Measurements from ENCODE around the gene RHOF. TPM values are rescaled to one million over a fixed set of nuclear protein-coding genes. Genes with fewer than 3 reads are reported as not detected.
A peak's percentile ranks its signal among the peaks of the same experiment; 100 is the strongest.

RHOF gene
- total and polyA plus RNA-seq, 7 experiments from 2014 or later: 69.2 to 164 (median 123) TPM

DNA sequence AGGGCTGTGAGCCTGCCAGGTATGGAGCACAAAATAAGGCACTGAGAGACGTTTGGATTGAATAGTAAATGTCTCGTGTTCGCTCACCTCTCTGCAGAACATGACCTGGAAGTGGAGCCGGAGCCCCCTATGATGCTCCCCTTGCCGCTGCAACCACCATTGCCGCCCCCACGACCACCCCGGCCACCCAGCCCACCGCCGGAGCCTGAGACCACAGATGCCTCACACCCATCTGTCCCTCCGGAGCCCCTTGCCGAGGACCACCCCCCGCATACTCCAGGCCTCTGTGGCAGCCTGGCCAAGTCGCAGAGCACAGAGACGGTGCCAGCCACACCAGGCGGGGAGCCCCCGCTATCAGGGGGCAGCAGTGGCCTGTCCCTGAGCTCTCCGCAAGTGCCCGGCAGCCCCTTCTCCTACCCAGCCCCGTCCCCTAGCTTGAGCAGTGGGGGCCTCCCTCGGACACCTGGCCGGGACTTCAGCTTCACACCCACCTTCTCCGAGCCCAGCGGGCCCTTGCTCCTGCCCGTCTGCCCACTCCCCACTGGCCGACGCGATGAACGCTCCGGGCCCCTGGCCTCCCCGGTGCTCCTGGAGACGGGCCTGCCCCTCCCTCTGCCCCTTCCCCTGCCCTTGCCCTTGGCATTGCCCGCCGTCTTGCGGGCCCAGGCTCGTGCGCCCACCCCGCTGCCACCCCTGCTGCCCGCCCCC lies 29.1 kb upstream of the RHOF start:
- no peak overlapping the region for H3K4me3 ChIP-seq (ENCODE audit: low read length)
- ChIA-PET CTCF (no interaction called here), POLR2A (interaction anchor here (0.7 to 1.2 kb wide), 2 partner anchors 19 to 28 kb away, joined by 3 read pairs; partner anchors contain the start of gene SETD1B)
- DNase-seq (peak in 1 of 9 donors; percentile 7), ATAC-seq (no peak)
- no peak overlapping the region for H3K4me3 Mint-ChIP-seq
- peaks cover 4 to 24% (median 8%) of the 10 kb centered on the region in 5 donors for H3K36me3 Mint-ChIP-seq
- H3K9me3 Mint-ChIP-seq: peaks cover 0 to 4% (median 0%) of the 10 kb centered on the region in 11 donors
- H3K27me3 ChIP-seq (ENCODE audit: control insufficient read depth in 2 of 2, insufficient read depth in 2 of 2, low read length in 2 of 2): no peaks in the 10 kb centered on the region
- peak overlapping the region in 1 of 9 donors; percentile 65 for H3K27ac Mint-ChIP-seq
- H3K4me1 ChIP-seq (ENCODE audit: control insufficient read depth in 2 of 2, insufficient read depth in 2 of 2, low read length in 2 of 2): no peaks in the 10 kb centered on the region
- H3K4me1 Mint-ChIP-seq: peaks cover 0 to 9% (median 0%) of the 10 kb centered on the region in 7 donors
- H3K36me3 ChIP-seq (ENCODE audit: control insufficient read depth in 2 of 3, insufficient read depth in 3 of 3, low read length in 3 of 3): peaks cover 11 to 89% (median 23%) of the 10 kb centered on the region in 3 experiments
- intact Hi-C loops (cut with micrococcal nuclease): no loop called here
- H3K27me3 Mint-ChIP-seq: no peaks in the 10 kb centered on the region
- no peaks in the 10 kb centered on the region for H3K9me3 ChIP-seq (ENCODE audit: control insufficient read depth in 2 of 3, low read length in 3 of 3)
- H3K27ac ChIP-seq (ENCODE audit: low read depth, low read length): no peak overlapping the region

- peaks cover 0 to 2% (median 0%) of the 10 kb centered on the region in 11 donors for H3K9me3 Mint-ChIP-seq
- no peaks in the 10 kb centered on the region for H3K27me3 Mint-ChIP-seq
- ChIA-PET CTCF (interaction anchor here (1.4 kb wide), 1 partner anchor 25 kb away, joined by 6 read pairs; no protein-coding TSS in a partner anchor), POLR2A (interaction anchor here (1.0 to 2.0 kb wide), 5 partner anchors 8 to 26 kb away, joined by 3 to 9 read pairs (median 4); partner anchors contain the start of gene SETD1B)
- Histone ChIP-seq H3K27ac (ENCODE audit: low read depth, low read length) (no peak overlapping the region), H3K4me3 (ENCODE audit: low read length) (no peak overlapping the region), H3K27me3 (ENCODE audit: control insufficient read depth in 2 of 2, insufficient read depth in 2 of 2, low read length in 2 of 2) (no peaks in the 10 kb centered on the region), H3K9me3 (ENCODE audit: control insufficient read depth in 2 of 3, low read length in 3 of 3) (no peaks in the 10 kb centered on the region), H3K4me1 (ENCODE audit: control insufficient read depth in 2 of 2, insufficient read depth in 2 of 2, low read length in 2 of 2) (no peaks in the 10 kb centered on the region), H3K36me3 (ENCODE audit: control insufficient read depth in 2 of 3, insufficient read depth in 3 of 3, low read length in 3 of 3) (peaks cover 12 to 92% (median 35%) of the 10 kb centered on the region in 3 experiments)
- H3K36me3 Mint-ChIP-seq: peaks cover 4 to 26% (median 11%) of the 10 kb centered on the region in 5 donors
- H3K27ac Mint-ChIP-seq: no peak overlapping the region
- intact Hi-C loops (cut with micrococcal nuclease): no loop called here
- DNase-seq (no peak), ATAC-seq (no peak)
- H3K4me3 Mint-ChIP-seq: no peak overlapping the region
- peaks cover 3 to 15% (median 11%) of the 10 kb centered on the region in 7 donors for H3K4me1 Mint-ChIP-seq
These were observed 26.6 kb upstream of the RHOF start for GRCh38 chr12:121820056-121820455.

DNA sequence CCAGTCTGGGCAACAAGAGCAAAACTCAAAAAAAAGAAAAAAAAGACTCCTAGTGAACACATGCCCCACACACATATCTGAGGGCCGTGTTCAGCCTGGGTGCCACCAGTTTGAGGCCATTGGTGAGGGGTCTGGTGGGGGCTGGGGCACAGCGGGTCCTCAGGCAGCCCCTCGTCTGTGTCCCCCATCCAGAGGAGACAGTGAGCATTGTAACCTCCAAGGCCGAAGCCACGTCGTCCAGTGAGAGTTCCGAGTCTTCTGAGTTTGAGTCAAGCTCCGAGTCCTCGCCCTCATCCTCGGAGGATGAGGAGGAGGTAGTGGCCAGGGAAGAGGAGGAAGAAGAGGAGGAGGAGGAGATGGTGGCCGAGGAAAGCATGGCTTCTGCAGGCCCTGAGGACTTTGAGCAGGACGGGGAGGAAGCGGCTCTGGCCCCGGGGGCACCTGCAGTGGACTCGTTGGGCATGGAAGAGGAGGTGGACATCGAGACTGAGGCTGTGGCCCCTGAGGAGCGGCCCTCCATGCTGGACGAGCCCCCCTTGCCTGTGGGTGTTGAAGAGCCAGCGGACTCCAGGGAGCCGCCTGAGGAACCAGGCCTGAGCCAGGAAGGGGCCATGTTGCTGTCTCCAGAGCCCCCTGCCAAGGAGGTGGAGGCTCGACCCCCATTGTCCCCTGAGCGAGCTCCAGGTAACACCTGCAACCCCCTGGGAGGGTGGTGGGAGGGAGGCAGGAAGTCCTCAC lies 25.9 kb upstream of the RHOF start:
- ChIA-PET CTCF (no interaction called here), POLR2A (interaction anchor here (0.5 to 2.0 kb wide), 5 partner anchors 9 to 274 kb away, joined by 3 to 7 read pairs (median 3); partner anchors contain the start of gene SETD1B)
- Histone ChIP-seq H3K4me3 (ENCODE audit: low read length) (no peak overlapping the region), H3K36me3 (ENCODE audit: control insufficient read depth in 2 of 3, insufficient read depth in 3 of 3, low read length in 3 of 3) (peaks cover 12 to 92% (median 42%) of the 10 kb centered on the region in 3 experiments), H3K27me3 (ENCODE audit: control insufficient read depth in 2 of 2, insufficient read depth in 2 of 2, low read length in 2 of 2) (no peaks in the 10 kb centered on the region), H3K9me3 (ENCODE audit: control insufficient read depth in 2 of 3, low read length in 3 of 3) (no peaks in the 10 kb centered on the region), H3K4me1 (ENCODE audit: control insufficient read depth in 2 of 2, insufficient read depth in 2 of 2, low read length in 2 of 2) (no peaks in the 10 kb centered on the region), H3K27ac (ENCODE audit: low read depth, low read length) (no peak overlapping the region)
- intact Hi-C loops (cut with micrococcal nuclease): no loop called here
- Mint-ChIP-seq H3K27ac (peak overlapping the region in 1 of 9 donors; percentile 78), H3K4me1 (peaks cover 3 to 15% (median 11%) of the 10 kb centered on the region in 7 donors), H3K36me3 (peaks cover 4 to 26% (median 11%) of the 10 kb centered on the region in 5 donors), H3K4me3 (no peak overlapping the region), H3K9me3 (peaks cover 0 to 2% (median 0%) of the 10 kb centered on the region in 11 donors), H3K27me3 (no peaks in the 10 kb centered on the region)
- DNase-seq (no peak), ATAC-seq (no peak)

- no peak for DNase-seq
- ATAC-seq: no peak
These were observed 24.2 kb upstream of the RHOF start for GRCh38 chr12:121817648-121818043.

DNA sequence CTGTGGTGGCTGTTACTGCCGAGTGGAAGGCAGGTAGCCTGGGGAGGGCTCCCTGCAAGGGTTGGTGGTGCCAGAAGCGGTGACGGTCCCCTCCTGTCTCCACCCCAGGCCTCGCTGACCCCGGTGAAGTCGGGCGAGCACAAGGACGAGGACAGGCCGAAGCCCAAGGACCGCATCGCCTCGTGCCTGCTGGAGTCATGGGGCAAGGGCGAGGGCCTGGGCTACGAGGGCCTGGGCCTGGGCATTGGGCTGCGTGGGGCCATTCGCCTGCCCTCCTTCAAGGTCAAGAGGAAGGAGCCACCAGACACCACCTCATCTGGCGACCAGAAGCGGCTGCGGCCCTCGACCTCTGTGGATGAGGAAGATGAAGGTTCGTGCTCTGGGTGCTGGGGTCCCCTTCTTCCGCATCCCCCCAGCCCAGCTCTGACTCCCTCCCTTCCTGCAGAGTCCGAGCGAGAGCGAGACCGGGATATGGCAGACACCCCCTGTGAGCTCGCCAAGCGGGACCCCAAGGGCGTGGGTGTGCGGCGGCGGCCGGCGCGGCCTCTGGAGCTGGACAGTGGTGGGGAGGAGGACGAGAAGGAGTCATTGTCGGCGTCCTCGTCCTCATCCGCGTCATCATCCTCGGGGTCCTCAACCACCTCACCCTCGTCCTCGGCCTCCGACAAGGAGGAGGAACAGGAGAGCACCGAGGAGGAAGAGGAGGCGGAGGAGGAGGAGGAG lies 23.6 kb upstream of the RHOF start:
- POLR2A ChIA-PET: interaction anchor here (2.5 to 4.0 kb wide), 2 partner anchors 11 to 20 kb away, joined by 17 to 40 read pairs; no protein-coding TSS in a partner anchor
- H3K36me3 Mint-ChIP-seq: peaks cover 4 to 32% (median 17%) of the 10 kb centered on the region in 5 donors
- Histone ChIP-seq H3K4me1 (ENCODE audit: control insufficient read depth in 2 of 2, insufficient read depth in 2 of 2, low read length in 2 of 2) (peaks cover 13 to 15% of the 10 kb centered on the region in 2 donors), H3K36me3 (ENCODE audit: control insufficient read depth in 2 of 3, insufficient read depth in 3 of 3, low read length in 3 of 3) (peaks cover 12 to 85% (median 32%) of the 10 kb centered on the region in 3 experiments), H3K27me3 (ENCODE audit: control insufficient read depth in 2 of 2, insufficient read depth in 2 of 2, low read length in 2 of 2) (no peaks in the 10 kb centered on the region), H3K9me3 (ENCODE audit: control insufficient read depth in 2 of 3, low read length in 3 of 3) (no peaks in the 10 kb centered on the region), H3K4me3 (ENCODE audit: low read length) (no peak overlapping the region), H3K27ac (ENCODE audit: low read depth, low read length) (no peak overlapping the region)
- H3K9me3 Mint-ChIP-seq: peaks cover 0 to 4% (median 0%) of the 10 kb centered on the region in 11 donors
- peak overlapping the region in 1 of 10 donors; percentile 44 for H3K4me3 Mint-ChIP-seq
- intact Hi-C loops (cut with micrococcal nuclease): no loop called here
- peak overlapping the region in 4 of 9 donors; percentile 46 to 84 (median 65) for H3K27ac Mint-ChIP-seq
- peaks cover 17 to 32% (median 24%) of the 10 kb centered on the region in 7 donors for H3K4me1 Mint-ChIP-seq
- H3K27me3 Mint-ChIP-seq: no peaks in the 10 kb centered on the region
- CTCF ChIA-PET: interaction anchor here (0.9 to 2.5 kb wide), 3 partner anchors 9 to 72 kb away, joined by 3 to 26 read pairs (median 3); partner anchors contain the start of gene RHOF
- ATAC-seq: no peak
- no peak for DNase-seq

More at GRCh38 chr12:121817648-121818043, 24.2 kb upstream of the RHOF start:
- Mint-ChIP-seq H3K27me3 (no peaks in the 10 kb centered on the region), H3K36me3 (peaks cover 4 to 30% (median 17%) of the 10 kb centered on the region in 5 donors), H3K4me3 (no peak overlapping the region), H3K27ac (peak overlapping the region in 1 of 9 donors; percentile 9), H3K4me1 (peaks cover 14 to 29% (median 22%) of the 10 kb centered on the region in 7 donors), H3K9me3 (peaks cover 0 to 4% (median 0%) of the 10 kb centered on the region in 11 donors)
- POLR2A ChIA-PET: interaction anchor here (4.0 kb wide), 1 partner anchor 21 kb away, joined by 40 read pairs; no protein-coding TSS in a partner anchor
- Histone ChIP-seq H3K4me1 (ENCODE audit: control insufficient read depth in 2 of 2, insufficient read depth in 2 of 2, low read length in 2 of 2) (peaks cover 8 to 9% of the 10 kb centered on the region in 2 donors), H3K4me3 (ENCODE audit: low read length) (no peak overlapping the region), H3K9me3 (ENCODE audit: control insufficient read depth in 2 of 3, low read length in 3 of 3) (no peaks in the 10 kb centered on the region), H3K27me3 (ENCODE audit: control insufficient read depth in 2 of 2, insufficient read depth in 2 of 2, low read length in 2 of 2) (no peaks in the 10 kb centered on the region), H3K36me3 (ENCODE audit: control insufficient read depth in 2 of 3, insufficient read depth in 3 of 3, low read length in 3 of 3) (peaks cover 12 to 90% (median 36%) of the 10 kb centered on the region in 3 experiments), H3K27ac (ENCODE audit: low read depth, low read length) (no peak overlapping the region)
- CTCF ChIA-PET: interaction anchor here (0.7 to 1.5 kb wide), 2 partner anchors 8 to 39 kb away, joined by 3 to 4 read pairs; no protein-coding TSS in a partner anchor
- intact Hi-C loops (cut with micrococcal nuclease): no loop called here
